GM21717 (cell line): ENCODE results near the gene GSC.
"Not testable (repeated sequence)": the region's sequence is repeated elsewhere in the genome, so short reads cannot be mapped to it uniquely, and the experiment has no call there.

Experiments
- ATAC-seq: cut with Tn5 transposase; IDR thresholded peaks from one replicate; pipeline ENCODE4 v1.9.1; 2021; ENCODE audit warnings: mild to moderate bottlenecking, moderate library complexity; ENCODE audit not compliant: unreplicated experiment

Gene GSC

GRCh38 chr14:94769391-94770250 lies at the start of gene GSC:
TSS of gene GSC (minus strand) at chr14:94770113. CDS start at chr14:94770015, 98 bp downstream.
- no peak for ATAC-seq

GRCh38 chr14:94819531-94819930 lies 49.6 kb upstream of the GSC start:
- ATAC-seq, result no peak

GRCh38 chr14:94816113-94816512 lies 46.2 kb upstream of the GSC start:
- no peak for ATAC-seq

DNA sequence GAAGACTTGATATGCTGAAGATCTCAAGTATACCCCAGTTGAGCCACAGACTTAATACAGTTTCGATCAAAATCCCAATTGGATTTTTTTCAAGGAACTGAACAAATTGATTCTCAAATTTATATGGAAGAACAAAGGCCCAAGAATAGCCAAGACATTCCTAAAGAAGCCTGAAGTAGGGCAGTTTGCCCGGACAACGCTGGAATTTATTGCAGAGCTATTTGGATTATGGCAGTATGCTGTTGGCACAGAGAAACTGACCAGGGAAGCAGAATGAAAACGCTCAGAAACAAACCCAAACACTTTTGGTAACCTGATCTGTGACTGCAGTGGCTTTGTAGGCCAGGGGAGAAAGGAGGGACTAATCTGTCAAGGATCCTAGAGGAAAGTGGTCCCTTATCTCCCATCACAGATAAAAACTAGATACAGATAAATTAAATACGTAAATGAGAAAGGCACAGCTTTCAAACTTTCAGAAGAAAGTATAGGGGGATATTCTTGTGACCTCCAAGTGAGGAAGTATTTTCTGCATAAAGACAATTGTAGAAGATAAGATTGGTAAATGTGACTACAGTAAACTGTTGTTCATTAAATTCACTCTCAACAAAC lies 35.9 kb upstream of the GSC start:
- ATAC-seq, result no peak

DNA sequence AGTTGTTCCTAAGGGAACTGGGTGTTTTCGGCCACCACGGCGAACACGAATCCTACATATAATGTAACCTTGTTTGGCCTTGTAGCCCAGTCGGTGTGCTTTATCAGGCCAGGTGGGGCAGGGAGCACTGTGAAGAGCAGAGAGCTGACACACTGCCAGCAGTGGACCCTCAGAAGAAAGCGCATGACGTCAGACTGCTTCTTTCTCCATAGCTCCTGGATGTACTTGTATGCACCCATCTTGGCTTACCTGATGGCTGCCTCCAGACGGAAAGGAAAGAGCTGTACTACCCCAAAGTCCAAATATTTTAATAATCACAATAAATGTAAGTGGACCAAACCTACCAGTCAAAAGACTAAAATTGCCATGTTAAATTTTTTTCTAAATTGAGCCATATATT lies 31.3 kb upstream of the GSC start:
- ATAC-seq, result no peak

DNA sequence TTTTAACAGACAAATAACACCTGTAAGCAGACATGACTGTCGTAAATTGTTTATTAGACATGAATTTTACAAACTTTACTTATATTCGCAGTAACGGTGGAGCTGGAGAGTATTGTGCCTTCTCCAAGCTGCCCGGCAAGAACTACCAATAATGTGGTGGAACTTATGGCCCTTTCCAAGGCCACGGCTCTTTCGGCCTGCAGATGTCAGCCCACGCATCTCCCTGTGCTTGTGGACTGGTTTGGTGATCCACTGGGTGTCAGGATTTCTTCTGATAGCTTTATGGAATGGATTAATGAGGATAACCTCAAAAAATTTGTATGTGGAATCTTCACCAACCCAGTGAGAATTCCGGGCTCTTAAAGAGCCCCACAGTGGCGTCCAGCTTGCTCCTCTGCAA lies 30.9 kb upstream of the GSC start:
- ATAC-seq, result not testable (repeated sequence)

DNA sequence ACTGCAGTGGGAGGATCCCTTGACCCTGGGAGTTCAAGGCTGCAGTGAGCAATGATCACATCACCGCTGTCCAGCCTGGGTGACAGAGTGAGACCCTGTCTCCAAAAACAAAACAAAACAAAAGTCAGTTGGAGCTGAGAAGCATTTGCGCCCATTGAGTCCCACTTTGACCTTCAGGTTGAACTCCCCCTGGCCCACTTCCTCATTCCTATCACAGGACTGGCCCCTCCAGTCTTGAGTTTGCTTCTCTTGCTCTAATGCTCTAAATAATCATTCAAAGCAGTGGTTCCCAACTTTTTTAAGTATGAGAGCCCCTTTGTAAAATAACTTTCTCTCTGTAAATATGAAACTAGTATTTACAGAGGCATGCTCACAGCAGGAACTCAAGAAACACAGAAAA lies 28.0 kb upstream of the GSC start:
- ATAC-seq, result no peak

DNA sequence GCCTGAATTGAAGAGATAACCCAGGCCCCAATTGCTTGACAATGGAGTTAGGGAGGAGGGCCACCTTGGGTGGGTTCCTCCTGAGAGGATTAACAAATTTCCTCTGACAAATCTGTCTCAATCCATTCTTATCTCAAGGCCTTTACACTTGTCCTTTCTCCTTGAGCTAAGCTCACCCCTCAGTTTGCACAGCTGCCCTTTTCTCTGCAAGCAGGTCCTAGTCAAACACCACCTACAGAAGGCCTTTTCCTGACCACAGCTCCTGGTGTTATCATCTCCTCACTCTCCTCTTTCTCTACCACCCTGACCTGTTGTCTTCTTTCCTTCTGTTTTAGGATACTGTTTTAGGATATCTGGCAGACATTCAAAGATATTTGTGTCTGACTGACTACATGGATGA lies 26.4 kb upstream of the GSC start:
- no peak for ATAC-seq

- no peak for ATAC-seq
These were observed 25.5 kb upstream of the GSC start for GRCh38 chr14:94795372-94795771.

DNA sequence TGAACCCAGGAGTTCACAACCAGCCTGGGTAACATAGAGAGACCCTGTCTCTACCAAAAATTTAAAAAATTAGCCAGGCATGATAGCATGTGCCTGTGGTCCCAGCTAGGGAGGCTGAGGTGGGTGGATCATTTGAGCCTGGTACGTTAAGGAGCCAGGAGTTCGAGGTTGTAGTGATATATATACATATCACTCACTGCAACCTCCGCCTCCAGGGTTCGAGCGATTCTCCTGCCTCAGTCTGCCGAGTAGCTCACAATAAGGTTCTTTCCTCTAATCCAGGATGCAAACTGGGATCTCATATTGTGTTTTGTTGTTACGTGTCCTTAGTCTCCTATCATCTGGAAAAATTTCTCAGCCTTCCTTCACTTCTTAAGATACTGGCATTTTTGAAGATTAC lies 24.0 kb upstream of the GSC start:
- no peak for ATAC-seq

GRCh38 chr14:94787655-94788054 lies 17.7 kb upstream of the GSC start:
- no peak for ATAC-seq

- ATAC-seq, result no peak
These were observed 17.2 kb upstream of the GSC start for GRCh38 chr14:94787092-94787491.

- ATAC-seq, result no peak
These were observed 10.9 kb upstream of the GSC start for GRCh38 chr14:94780536-94781399.

DNA sequence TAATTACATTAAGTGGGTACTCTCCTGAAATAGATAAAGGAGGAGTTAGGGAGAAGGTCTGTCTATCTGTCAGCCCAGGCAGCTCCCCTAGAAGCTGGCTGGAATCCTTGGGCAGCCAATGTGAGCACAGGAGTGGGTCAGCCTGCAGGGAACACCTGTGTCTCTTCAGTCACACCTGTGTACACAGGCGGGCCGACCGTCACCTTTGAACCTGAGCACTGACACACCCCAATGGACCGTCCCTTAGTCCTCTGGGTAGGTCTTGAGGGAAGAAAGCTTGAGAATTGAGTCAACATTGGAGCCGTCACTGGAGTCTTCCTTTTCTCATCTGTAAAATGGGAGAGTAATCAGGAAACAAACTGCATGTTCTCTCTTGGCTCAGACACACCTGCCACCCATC lies 9.8 kb upstream of the GSC start:
- no peak for ATAC-seq

- no peak for ATAC-seq
These were observed 5.9 kb upstream of the GSC start for GRCh38 chr14:94775871-94776210.

DNA sequence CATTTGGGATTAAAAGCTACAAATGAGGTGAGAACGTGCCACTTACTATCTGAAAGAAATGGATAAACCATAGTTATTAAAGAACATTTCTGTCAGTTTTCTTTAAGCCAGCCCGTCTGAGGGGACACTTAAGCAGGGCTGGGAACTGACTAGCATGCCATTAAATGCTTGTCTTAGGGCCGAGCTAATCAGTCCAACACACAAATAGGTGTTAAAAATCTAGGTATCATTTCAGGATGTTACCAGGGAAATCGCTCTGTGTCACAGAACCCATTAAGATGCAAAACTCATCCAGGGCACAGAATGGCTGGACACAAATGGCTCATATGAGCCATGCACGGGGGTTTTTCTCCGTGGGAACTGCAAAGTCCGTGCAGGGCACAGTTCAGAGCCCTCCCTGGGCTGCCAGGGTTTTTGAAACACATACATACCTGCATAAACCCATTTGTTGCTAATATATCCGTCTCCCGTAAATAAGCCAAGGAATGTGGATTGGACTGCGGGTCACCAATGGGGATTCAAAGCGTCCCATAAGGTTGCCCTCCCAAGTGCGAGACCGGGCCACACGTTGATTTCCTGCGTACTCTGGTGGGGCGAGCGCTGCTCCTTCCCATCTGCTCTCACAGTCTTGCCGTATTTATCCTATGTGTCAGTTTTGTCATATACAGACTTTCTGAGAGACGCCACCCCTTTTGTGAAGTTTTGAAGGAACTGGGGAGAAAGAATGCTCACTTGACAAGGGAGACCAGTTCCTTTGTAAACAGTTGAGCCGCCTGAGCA lies 5.4 kb upstream of the GSC start:
- no peak for ATAC-seq

DNA sequence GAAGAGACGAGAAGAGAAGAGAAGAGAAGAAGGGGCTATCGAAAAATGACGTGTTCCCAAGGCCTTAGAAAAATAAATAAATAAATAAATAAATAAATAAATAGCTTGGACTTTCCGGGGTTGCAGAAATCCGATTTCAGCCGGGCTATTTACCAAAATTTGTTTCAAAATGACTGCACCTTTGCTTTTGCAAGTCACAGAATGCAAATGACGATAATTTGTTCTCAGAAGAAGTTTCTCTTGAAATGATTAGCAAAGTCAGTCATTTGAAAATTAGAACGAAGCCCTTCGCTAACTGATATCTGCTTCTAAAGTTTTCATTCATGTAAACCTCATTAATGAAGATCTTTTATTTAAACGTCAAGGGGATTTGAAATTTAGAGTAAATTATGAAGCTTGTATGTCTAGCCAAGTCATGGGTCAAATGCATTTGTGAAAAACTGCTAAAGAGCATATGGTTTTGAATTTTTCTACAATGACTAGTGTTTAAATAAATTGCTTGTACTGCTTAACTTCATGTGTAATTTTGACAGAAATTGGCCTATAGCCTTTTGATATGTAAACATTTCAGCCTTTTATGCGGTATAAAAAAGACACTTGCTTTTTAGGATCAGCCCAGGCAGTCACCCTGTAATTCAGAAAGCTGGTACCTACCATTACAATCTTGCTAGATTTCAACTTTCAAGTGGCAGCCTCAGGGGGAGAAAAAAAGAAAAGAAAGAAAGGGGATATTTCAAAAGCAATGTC lies 4.6 kb upstream of the GSC start:
- no peak for ATAC-seq

DNA sequence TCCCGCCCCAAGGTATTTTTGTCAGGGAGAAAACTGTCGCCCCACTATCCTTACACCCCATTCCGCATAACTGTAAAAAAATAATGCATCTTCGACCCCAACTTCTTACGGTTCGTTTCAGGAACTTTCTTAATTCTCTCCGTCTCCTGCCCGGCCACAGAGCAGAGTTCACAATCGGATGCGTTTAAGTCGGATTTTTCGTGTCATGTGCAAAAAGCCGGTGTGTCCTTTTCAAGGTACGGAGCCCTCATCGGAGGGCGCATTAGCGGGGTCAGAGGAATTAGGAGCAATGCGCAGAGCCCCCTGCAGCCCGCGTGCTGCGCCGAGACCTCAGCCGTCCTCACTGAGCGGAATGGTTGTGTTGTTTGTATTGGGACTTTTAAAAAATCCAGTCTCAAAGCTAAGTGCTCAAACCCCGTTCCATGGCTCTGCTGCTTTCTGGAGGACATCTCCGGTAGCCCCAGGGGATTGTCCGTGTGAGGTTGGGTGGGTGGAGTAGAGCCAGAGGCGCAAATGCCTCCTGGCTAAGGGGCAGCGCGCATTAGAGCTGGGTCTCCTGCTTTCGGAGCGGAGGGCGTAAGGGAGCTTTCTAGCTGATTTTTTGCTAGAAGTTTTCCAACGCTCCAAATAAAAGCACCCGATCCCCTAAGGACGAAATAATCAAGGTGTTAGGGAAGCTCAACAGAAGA lies 3.9 kb upstream of the GSC start:
- no peak for ATAC-seq

- ATAC-seq, result no peak
These were observed 3.2 kb upstream of the GSC start for GRCh38 chr14:94773061-94773648.
